ENCODE data around the gene ADAT2.

Gene ADAT2

GRCh38 chr6:143397227-143398222 is 53.0 kb downstream of the ADAT2 start:
- peak; percentile 36 for DNase-seq (ENCODE audit: low read depth)

GRCh38 chr6:143396497-143397226 is 53.8 kb downstream of the ADAT2 start:
- DNase-seq (ENCODE audit: low read depth), result no peak

GRCh38 chr6:143395699-143396098 is 54.8 kb downstream of the ADAT2 start:
- no peak for DNase-seq (ENCODE audit: low read depth)

- no peak for DNase-seq (ENCODE audit: low read depth)
Measured at GRCh38 chr6:143394389-143394788, 56.1 kb downstream of the ADAT2 start.

- no peak for DNase-seq (ENCODE audit: low read depth)
Measured at GRCh38 chr6:143390278-143390677, 60.2 kb downstream of the ADAT2 start.

GRCh38 chr6:143385636-143386035 is 64.9 kb downstream of the ADAT2 start:
- no peak for DNase-seq (ENCODE audit: low read depth)

- no peak for DNase-seq (ENCODE audit: low read depth)
Measured at GRCh38 chr6:143376861-143377260, 73.6 kb downstream of the ADAT2 start.

- no peak for DNase-seq (ENCODE audit: low read depth)
Measured at GRCh38 chr6:143376375-143376774, 74.1 kb downstream of the ADAT2 start.

- DNase-seq (ENCODE audit: low read depth), result no peak
Measured at GRCh38 chr6:143375022-143375585, 75.4 kb downstream of the ADAT2 start.

- no peak for DNase-seq (ENCODE audit: low read depth)
Measured at GRCh38 chr6:143374014-143374413, 76.5 kb downstream of the ADAT2 start.
